Measurements from ENCODE around the gene EPS8L3. TPM values are rescaled to one million over a fixed set of nuclear protein-coding genes. Genes with fewer than 3 reads are reported as not detected.

EPS8L3 gene
- total RNA-seq, 1 experiment from 2014 or later = 0.96 TPM

GRCh38 chr1:109739738-109740614 lies 23.7 kb downstream of the EPS8L3 start:
- Histone ChIP-seq H3K36me3 (ENCODE audit: control insufficient read depth in 1 of 2, insufficient read depth in 2 of 2, low read length in 2 of 2) (no peaks in the 10 kb centered on the region), H3K4me1 (ENCODE audit: control insufficient read depth in 1 of 2, insufficient read depth in 2 of 2, low read length in 2 of 2) (no peaks in the 10 kb centered on the region), H3K9ac (ENCODE audit: low read length) (no peak overlapping the region), H3K9me2 (ENCODE audit: insufficient read depth) (no peaks in the 10 kb centered on the region), H4K20me1 (ENCODE audit: insufficient read depth) (no peaks in the 10 kb centered on the region), H3K27me3 (ENCODE audit: insufficient read depth, low read length) (0 out of 2 replicates have a peak, but pooled peaks cover 4% of the 10 kb centered on the region), H3K9me3 (ENCODE audit: control insufficient read depth in 1 of 2, insufficient read depth in 1 of 2, low read depth in 1 of 2, low read length in 2 of 2) (no peaks in the 10 kb centered on the region), H3K27ac (ENCODE audit: low read depth, low read length) (no peak overlapping the region), H2AFZ (ENCODE audit: low read depth, low read length, poor library complexity, severe bottlenecking) (no peak overlapping the region), H3K4me2 (ENCODE audit: low read length) (no peak overlapping the region), H3K4me3 (replicated peaks in 1 of 2; ENCODE audit: low read depth in 1 of 2, low read length in 2 of 2) (no peak overlapping the region), H3K79me2 (ENCODE audit: insufficient read depth, low read length) (no peaks in the 10 kb centered on the region)
- ATAC-seq (no peak), DNase-seq (ENCODE audit: low read depth, low spot score) (no peak)
- intact Hi-C loops (cut with micrococcal nuclease) = no loop called here
- CTCF ChIA-PET = no interaction called here
- RAD21 ChIA-PET (ENCODE audit: low non-redundant PET in 1 of 2, low total read pairs in 2 of 2, uncharacterized antibody in 2 of 2, unreplicated experiment in 2 of 2) = no interaction called here
- TF ChIP-seq YY1 (IDR thresholded peaks at IDR 0.05; ENCODE audit: extremely low read depth, insufficient replicate concordance, low read depth, low read length) (no peak), ZNF274 (IDR thresholded peaks at IDR 0.05; ENCODE audit: low read depth, low read length) (no peak), POLR2A (IDR thresholded peaks at IDR 0.05; ENCODE audit: borderline replicate concordance, extremely low read depth, insufficient read depth, insufficient read length) (no peak), SP1 (IDR thresholded peaks at IDR 0.05; ENCODE audit: low read depth) (no peak), JUND (IDR thresholded peaks at IDR 0.05) (no peak), REST (IDR thresholded peaks at IDR 0.05; ENCODE audit: low read depth) (no peak), ZFX (IDR thresholded peaks at IDR 0.05) (no peak), EZH2 (IDR thresholded peaks at IDR 0.05) (no peak), SIN3A (IDR thresholded peaks at IDR 0.05; ENCODE audit: low read depth) (no peak)
- POLR2A ChIA-PET = no interaction called here
- no TSS peak for BruUV-seq (replicated peaks)

Data from HCT116 (cell line).